Measurements from ENCODE around the gene LHPP. TPM values are rescaled to one million over a fixed set of nuclear protein-coding genes. Genes with fewer than 3 reads are reported as not detected.

Gene LHPP
- total RNA-seq, 4 donors from 2014 or later = 9.3 to 20.5 (median 14.5) TPM

DNA sequence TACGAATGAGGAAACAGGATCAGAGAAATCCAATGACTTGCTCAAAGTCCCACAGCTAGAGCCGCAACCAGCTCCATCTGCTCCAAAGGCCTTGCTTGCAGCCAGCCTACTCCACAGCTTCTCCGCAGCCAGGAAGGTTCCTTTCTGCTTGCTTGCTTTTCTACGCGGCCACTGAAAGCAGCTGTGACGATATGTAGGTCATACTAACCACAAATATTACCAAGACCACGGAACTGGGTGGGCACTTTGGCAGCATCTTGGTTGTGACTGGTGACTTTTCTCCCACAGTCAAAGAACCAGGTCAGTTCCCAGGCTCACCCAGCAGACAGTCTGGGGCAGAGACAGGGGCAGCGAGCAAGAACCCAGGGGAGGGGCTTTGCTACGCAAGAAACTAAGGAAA is 196.2 kb downstream of the LHPP start:
- TF ChIP-seq, protein P1, sequence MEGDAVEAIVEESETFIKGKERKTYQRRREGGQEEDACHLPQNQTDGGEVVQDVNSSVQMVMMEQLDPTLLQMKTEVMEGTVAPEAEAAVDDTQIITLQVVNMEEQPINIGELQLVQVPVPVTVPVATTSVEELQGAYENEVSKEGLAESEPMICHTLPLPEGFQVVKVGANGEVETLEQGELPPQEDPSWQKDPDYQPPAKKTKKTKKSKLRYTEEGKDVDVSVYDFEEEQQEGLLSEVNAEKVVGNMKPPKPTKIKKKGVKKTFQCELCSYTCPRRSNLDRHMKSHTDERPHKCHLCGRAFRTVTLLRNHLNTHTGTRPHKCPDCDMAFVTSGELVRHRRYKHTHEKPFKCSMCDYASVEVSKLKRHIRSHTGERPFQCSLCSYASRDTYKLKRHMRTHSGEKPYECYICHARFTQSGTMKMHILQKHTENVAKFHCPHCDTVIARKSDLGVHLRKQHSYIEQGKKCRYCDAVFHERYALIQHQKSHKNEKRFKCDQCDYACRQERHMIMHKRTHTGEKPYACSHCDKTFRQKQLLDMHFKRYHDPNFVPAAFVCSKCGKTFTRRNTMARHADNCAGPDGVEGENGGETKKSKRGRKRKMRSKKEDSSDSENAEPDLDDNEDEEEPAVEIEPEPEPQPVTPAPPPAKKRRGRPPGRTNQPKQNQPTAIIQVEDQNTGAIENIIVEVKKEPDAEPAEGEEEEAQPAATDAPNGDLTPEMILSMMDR (IDR thresholded peaks at IDR 0.05; ENCODE audit: low read depth) = no peak

- TF ChIP-seq, protein P1 (IDR thresholded peaks at IDR 0.05; ENCODE audit: low read depth) = no peak
Measured at GRCh38 chr10:124658591-124659242, 197.1 kb downstream of the LHPP start.

GRCh38 chr10:124659380-124659779 is 197.8 kb downstream of the LHPP start:
- TF ChIP-seq, protein P1 (IDR thresholded peaks at IDR 0.05; ENCODE audit: low read depth) = no peak

DNA sequence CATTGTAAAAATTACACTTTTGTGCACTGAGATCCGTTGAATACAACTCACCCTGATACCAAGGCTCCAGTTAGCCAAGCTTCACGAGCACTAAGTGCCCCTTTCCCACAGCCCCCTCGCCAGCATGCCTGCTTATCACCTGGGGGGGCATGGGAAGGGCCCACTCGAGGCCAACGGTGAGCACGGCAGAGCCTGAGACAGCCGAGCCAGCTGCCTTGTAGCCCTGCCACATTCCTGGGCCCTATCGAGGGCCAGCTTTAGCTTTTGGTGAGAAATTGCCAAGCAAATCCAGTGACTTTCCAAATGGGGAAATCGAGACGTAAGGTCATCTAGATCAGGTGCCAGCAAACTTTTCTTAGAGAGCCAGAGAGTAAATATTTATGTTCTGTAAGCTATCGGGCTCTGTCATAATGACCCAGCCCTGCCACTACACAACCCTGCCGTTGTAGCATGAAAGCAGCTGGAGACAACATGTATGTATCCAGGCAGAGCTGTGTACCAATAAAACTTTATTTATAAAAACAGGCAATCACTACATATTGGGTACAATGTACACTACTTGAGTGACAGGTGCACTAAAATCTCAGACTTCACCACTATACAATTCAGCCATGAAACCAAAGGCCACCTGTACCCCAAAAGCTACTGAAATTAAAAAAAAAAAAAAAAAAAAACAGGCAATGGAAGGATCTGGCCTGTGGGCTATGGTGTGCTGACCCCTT is 198.9 kb downstream of the LHPP start:
- TF ChIP-seq, protein P1 (IDR thresholded peaks at IDR 0.05; ENCODE audit: low read depth) = no peak

DNA sequence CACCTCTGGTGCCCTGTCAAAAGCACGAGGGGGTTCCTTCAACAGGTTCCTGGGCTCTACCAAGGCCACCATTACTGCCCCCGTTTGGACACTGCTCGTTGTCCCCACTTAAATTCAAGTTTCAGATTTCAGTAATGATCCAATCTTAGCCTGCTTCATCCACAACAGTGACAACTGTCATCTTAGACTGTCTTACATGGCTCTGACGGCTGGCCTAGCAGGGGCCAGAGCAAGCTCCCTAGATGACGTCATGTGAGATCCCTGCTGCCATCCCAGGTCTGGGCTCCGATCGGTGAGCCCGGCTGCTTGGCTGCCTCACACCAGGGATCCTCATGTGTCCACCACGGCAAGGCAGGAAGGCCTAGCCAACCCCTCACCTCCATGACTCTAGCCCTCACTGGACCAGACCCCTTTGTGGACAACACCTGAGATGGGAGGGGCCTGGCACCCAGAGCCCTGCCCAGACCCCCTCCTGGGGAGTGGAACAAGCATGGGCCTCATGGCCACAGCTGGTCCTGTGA is 200.1 kb downstream of the LHPP start:
- TF ChIP-seq, protein P1 (IDR thresholded peaks at IDR 0.05; ENCODE audit: low read depth) = no peak

GRCh38 chr10:124663228-124663627 is 201.6 kb downstream of the LHPP start:
- TF ChIP-seq, protein P1 (IDR thresholded peaks at IDR 0.05; ENCODE audit: low read depth) = no peak

Other genes with a start within 250 kb of the LHPP start
- gene OAT, start 42.9 kb upstream of the LHPP start, total RNA-seq = 10 to 100 TPM; 46.5 to 96.4 (median 93.1) TPM
- not detected for gene NKX1-2, start 11.8 kb upstream of the LHPP start, total RNA-seq